PC-9 (cell line): Measurements from ENCODE around the gene TMPRSS7. TPM values are rescaled to one million over a fixed set of nuclear protein-coding genes. Genes with fewer than 3 reads are reported as not detected.

Experiments used
- BruUV-seq: library from RNA; stranded (reverse); fragments of 400-500 nt; replicated peaks from 2 replicates; lab custom pipeline; 2021; lab: Mats Ljungman, UMichigan
- CTCF ChIA-PET: fragments of 300-600 bp; sonication (Branson Sonifier 250); formaldehyde crosslinking; loops from one replicate; lab custom pipeline; 2022; ENCODE audit warnings: antibody characterized with exemption; lab: Charles Lee
- POLR2A ChIA-PET: fragments of 300-600 bp; sonication (Branson Sonifier 250); formaldehyde crosslinking; loops from one replicate; lab custom pipeline; 2022; ENCODE audit warnings: antibody characterized with exemption; ENCODE audit not compliant: unreplicated experiment; lab: Charles Lee
- DNase-seq, 2 experiments: peaks; one replicate each; pipeline versions ENCODE4 v3.0.0 to v3.0.0-alpha.2; 2015 to 2022; ENCODE audit warnings: mixed read lengths in 1 of 2
- H2AFZ ChIP-seq: fragments of 200-600 bp; sonication (generic); 2 replicates; pipeline ENCODE4 v1.8.1; 2017; ENCODE audit warnings: antibody characterized with exemption
- H3F3A ChIP-seq: fragments of 200-600 bp; sonication (generic); 2 replicates; pipeline ENCODE4 v1.8.1; 2017; ENCODE audit warnings: antibody characterized with exemption, mild to moderate bottlenecking, low read depth; ENCODE audit not compliant: insufficient read depth
- H3K27ac ChIP-seq: fragments of 200-600 bp; sonication (generic); 2 replicates; pipeline ENCODE4 v1.6.1; 2016; ENCODE audit warnings: mixed run types
- H3K27me3 ChIP-seq: fragments of 200-600 bp; sonication (generic); 2 replicates; pipeline ENCODE4 v1.6.1; 2016; ENCODE audit warnings: low read depth, mixed run types; ENCODE audit not compliant: insufficient read depth
- H3K36me3 ChIP-seq: fragments of 200-600 bp; sonication (generic); 2 replicates; pipeline ENCODE4 v1.6.1; 2016; ENCODE audit warnings: low read depth, mixed run types
- H3K4me1 ChIP-seq: fragments of 200-600 bp; sonication (generic); replicated peaks from 2 replicates; pipeline ENCODE4 v1.6.1; 2016; ENCODE audit warnings: mixed run types; ENCODE audit not compliant: insufficient read depth
- H3K4me2 ChIP-seq: fragments of 200-600 bp; sonication (generic); 2 replicates; pipeline ENCODE4 v1.6.1; 2017; ENCODE audit warnings: mixed run types
- H3K4me3 ChIP-seq: fragments of 200-600 bp; sonication (generic); 2 replicates; pipeline ENCODE4 v1.6.1; 2016; ENCODE audit warnings: mixed run types
- H3K79me2 ChIP-seq: fragments of 200-600 bp; sonication (generic); 2 replicates; pipeline ENCODE4 v1.6.1; 2017; ENCODE audit warnings: low read depth, mixed run types
- H3K9me2 ChIP-seq: fragments of 200-600 bp; sonication (generic); 2 replicates; pipeline ENCODE4 v1.8.1; 2017; ENCODE audit warnings: mild to moderate bottlenecking; ENCODE audit not compliant: insufficient read depth
- H3K9me3 ChIP-seq: fragments of 200-600 bp; sonication (generic); 2 replicates; pipeline ENCODE4 v1.8.1; 2016; ENCODE audit warnings: low read depth; ENCODE audit not compliant: insufficient read depth
- H4K20me1 ChIP-seq: fragments of 200-600 bp; sonication (generic); 2 replicates; pipeline ENCODE4 v1.8.1; 2017; ENCODE audit not compliant: insufficient read depth
- CTCF ChIP-seq: fragments of 200-600 bp; sonication (generic); conservative IDR thresholded peaks from 2 replicates; pipeline ENCODE4 v1.6.1; 2017; ENCODE audit warnings: mixed run types, antibody characterized with exemption, mild to moderate bottlenecking, moderate library complexity
- EZH2 ChIP-seq: fragments of 200-600 bp; sonication (generic); IDR thresholded peaks from 2 replicates; pipeline ENCODE4 v1.8.0; 2017; ENCODE audit warnings: antibody characterized with exemption, low read depth
- intact Hi-C: fragments of 100-400 bp; cut with micrococcal nuclease; formaldehyde crosslinking; loops from one replicate; pipeline ENCODE4 v1.10.0; 2022; ENCODE audit not compliant: unreplicated experiment
- total RNA-seq: library from RNA; stranded (reverse); gene quantifications from 2 replicates; pipeline ENCODE4 v1.2.3, GENCODE V29; 2021

Gene TMPRSS7
- total RNA-seq, 1 experiment from 2014 or later = not detected

- no peak overlapping the region for H3K4me3 ChIP-seq
- H3K27me3 ChIP-seq = no peaks in the 10 kb centered on the region
- H3F3A ChIP-seq = no peaks in the 10 kb centered on the region
- H4K20me1 ChIP-seq = no peaks in the 10 kb centered on the region
- DNase-seq = no peak
- CTCF ChIA-PET = interaction anchor here (1.1 to 1.2 kb wide), 2 partner anchors 15 to 292 kb away, joined by 3 to 4 read pairs; no protein-coding TSS in a partner anchor
- BruUV-seq = no TSS peak
- no peak for TF ChIP-seq CTCF
- TF ChIP-seq EZH2 = no peak
- H3K79me2 ChIP-seq = no peaks in the 10 kb centered on the region
- POLR2A ChIA-PET = no interaction called here
- H3K4me2 ChIP-seq = no peak overlapping the region
- intact Hi-C loops = no loop called here
- H3K4me1 ChIP-seq = peaks cover 6% of the 10 kb centered on the region; the same call in 1 of the 2 replicates
- no peaks in the 10 kb centered on the region for H3K36me3 ChIP-seq
- no peak overlapping the region for H2AFZ ChIP-seq
- no peaks in the 10 kb centered on the region for H3K9me2 ChIP-seq
- H3K27ac ChIP-seq = no peak overlapping the region
- H3K9me3 ChIP-seq = no peaks in the 10 kb centered on the region
These were observed 26.9 kb upstream of the TMPRSS7 start for GRCh38 chr3:112007633-112008032.

DNA sequence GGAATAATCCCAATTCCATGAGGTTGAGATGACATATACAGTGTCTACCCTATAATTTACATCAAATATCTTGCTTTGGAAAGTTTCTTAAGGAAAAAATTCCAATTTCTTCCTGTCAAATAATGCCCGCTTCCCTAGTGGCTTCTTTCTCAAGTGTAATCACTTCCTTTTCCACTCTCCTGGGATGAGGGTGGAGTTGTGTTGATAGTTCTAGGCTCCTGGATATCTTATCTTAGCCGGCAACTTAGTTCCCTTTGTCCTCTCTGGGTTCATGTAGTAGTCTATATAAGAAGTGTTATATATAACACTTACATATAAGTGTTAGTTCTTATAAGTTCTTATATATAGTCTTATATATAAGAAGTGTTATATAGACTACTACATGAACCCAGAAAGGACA is 24.9 kb upstream of the TMPRSS7 start:
- Histone ChIP-seq H3F3A (no peaks in the 10 kb centered on the region), H3K4me2 (no peak overlapping the region), H3K79me2 (no peaks in the 10 kb centered on the region), H3K36me3 (no peaks in the 10 kb centered on the region), H3K27ac (no peak overlapping the region), H4K20me1 (no peaks in the 10 kb centered on the region), H3K27me3 (no peaks in the 10 kb centered on the region), H2AFZ (no peak overlapping the region), H3K4me3 (no peak overlapping the region), H3K9me3 (no peaks in the 10 kb centered on the region), H3K4me1 (no peaks in the 10 kb centered on the region), H3K9me2 (no peaks in the 10 kb centered on the region)
- BruUV-seq = no TSS peak
- intact Hi-C loops = loop anchor here (5.0 kb wide), 1 partner anchor 432 kb away; no protein-coding TSS in a partner anchor
- no peak for DNase-seq
- POLR2A ChIA-PET = no interaction called here
- no peak for TF ChIP-seq EZH2
- no peak for TF ChIP-seq CTCF
- CTCF ChIA-PET = no interaction called here

- no peak overlapping the region for H3K4me3 ChIP-seq
- H3K27ac ChIP-seq = no peak overlapping the region
- no peaks in the 10 kb centered on the region for H3K9me2 ChIP-seq
- CTCF ChIA-PET = no interaction called here
- POLR2A ChIA-PET = no interaction called here
- no peaks in the 10 kb centered on the region for H3K36me3 ChIP-seq
- TF ChIP-seq CTCF (no peak), EZH2 (no peak)
- H2AFZ ChIP-seq = no peak overlapping the region
- no peak overlapping the region for H3K4me2 ChIP-seq
- no TSS peak for BruUV-seq
- no peaks in the 10 kb centered on the region for H3K4me1 ChIP-seq
- DNase-seq = no peak
- H3F3A ChIP-seq = no peaks in the 10 kb centered on the region
- H3K27me3 ChIP-seq = no peaks in the 10 kb centered on the region
- H3K9me3 ChIP-seq = no peaks in the 10 kb centered on the region
- no peaks in the 10 kb centered on the region for H3K79me2 ChIP-seq
- intact Hi-C loops = loop anchor here (5.0 kb wide), 1 partner anchor 433 kb away; no protein-coding TSS in a partner anchor
- no peaks in the 10 kb centered on the region for H4K20me1 ChIP-seq
These were observed 23.9 kb upstream of the TMPRSS7 start for GRCh38 chr3:112010636-112011035.
